ENCODE measurements around the gene A3GALT2. TPM values are rescaled to one million over a fixed set of nuclear protein-coding genes. Genes with fewer than 3 reads are reported as not detected.

The A3GALT2 gene
- total RNA-seq, 1 donor from 2014 or later: not detected

- DNase-seq (ENCODE audit: low spot score): no peak
These were observed 11.5 kb upstream of the A3GALT2 start for GRCh38 chr1:33332357-33332789.

GRCh38 chr1:33331444-33332356 is 10.8 kb upstream of the A3GALT2 start:
- DNase-seq (ENCODE audit: low spot score): no peak

GRCh38 chr1:33330906-33331305 is 10.0 kb upstream of the A3GALT2 start:
- no peak for DNase-seq (ENCODE audit: low spot score)

GRCh38 chr1:33330361-33330890 is 9.5 kb upstream of the A3GALT2 start:
- DNase-seq (ENCODE audit: low spot score): no peak

- no peak for DNase-seq (ENCODE audit: low spot score)
These were observed 8.9 kb upstream of the A3GALT2 start for GRCh38 chr1:33329600-33330305.

GRCh38 chr1:33328817-33329216 is 7.9 kb upstream of the A3GALT2 start:
- no peak for DNase-seq (ENCODE audit: low spot score)

GRCh38 chr1:33327587-33328325 is 6.9 kb upstream of the A3GALT2 start:
- peak; percentile 67 for DNase-seq (ENCODE audit: low spot score)

GRCh38 chr1:33326785-33327184 is 5.9 kb upstream of the A3GALT2 start:
- no peak for DNase-seq (ENCODE audit: low spot score)

- DNase-seq (ENCODE audit: low spot score): no peak
These were observed 4.0 kb upstream of the A3GALT2 start for GRCh38 chr1:33324677-33325575.

GRCh38 chr1:33323663-33324477 is 3.0 kb upstream of the A3GALT2 start:
- DNase-seq (ENCODE audit: low spot score): no peak

GRCh38 chr1:33322870-33323585 is 2.1 kb upstream of the A3GALT2 start:
- no peak for DNase-seq (ENCODE audit: low spot score)

GRCh38 chr1:33322109-33322508 is 1.2 kb upstream of the A3GALT2 start:
- DNase-seq (ENCODE audit: low spot score): no peak

GRCh38 chr1:33321178-33321577 is 280 bp upstream of the A3GALT2 start:
- DNase-seq (ENCODE audit: low spot score): no peak

GRCh38 chr1:33319949-33320618 is 814 bp downstream of the A3GALT2 start:
- no peak for DNase-seq (ENCODE audit: low spot score)

GRCh38 chr1:33319186-33319948 is 1.5 kb downstream of the A3GALT2 start:
- no peak for DNase-seq (ENCODE audit: low spot score)

GRCh38 chr1:33317946-33318345 is 3.0 kb downstream of the A3GALT2 start:
- no peak for DNase-seq (ENCODE audit: low spot score)

- no peak for DNase-seq (ENCODE audit: low spot score)
These were observed 3.5 kb downstream of the A3GALT2 start for GRCh38 chr1:33317354-33317753.

GRCh38 chr1:33316601-33317000 is 4.3 kb downstream of the A3GALT2 start:
- DNase-seq (ENCODE audit: low spot score): no peak
